Ureter (tissue), 1 donor: ENCODE results near the gene THAP8. TPM values are rescaled to one million over a fixed set of nuclear protein-coding genes. Genes with fewer than 3 reads are reported as not detected.

Experiments
- DNase-seq: peaks from one replicate; pipeline ENCODE4 v3.0.0-alpha.2; 2020; ENCODE audit warnings: low spot score
- total RNA-seq: library from RNA; stranded (reverse); gene quantifications from one replicate; pipeline ENCODE4 v1.2.4, GENCODE V29; 2023
- donor health status: DM: yes; HTN: yes; CAD: no.

Gene THAP8
- total RNA-seq, 1 donor from 2014 or later, result 3.8 TPM

DNA sequence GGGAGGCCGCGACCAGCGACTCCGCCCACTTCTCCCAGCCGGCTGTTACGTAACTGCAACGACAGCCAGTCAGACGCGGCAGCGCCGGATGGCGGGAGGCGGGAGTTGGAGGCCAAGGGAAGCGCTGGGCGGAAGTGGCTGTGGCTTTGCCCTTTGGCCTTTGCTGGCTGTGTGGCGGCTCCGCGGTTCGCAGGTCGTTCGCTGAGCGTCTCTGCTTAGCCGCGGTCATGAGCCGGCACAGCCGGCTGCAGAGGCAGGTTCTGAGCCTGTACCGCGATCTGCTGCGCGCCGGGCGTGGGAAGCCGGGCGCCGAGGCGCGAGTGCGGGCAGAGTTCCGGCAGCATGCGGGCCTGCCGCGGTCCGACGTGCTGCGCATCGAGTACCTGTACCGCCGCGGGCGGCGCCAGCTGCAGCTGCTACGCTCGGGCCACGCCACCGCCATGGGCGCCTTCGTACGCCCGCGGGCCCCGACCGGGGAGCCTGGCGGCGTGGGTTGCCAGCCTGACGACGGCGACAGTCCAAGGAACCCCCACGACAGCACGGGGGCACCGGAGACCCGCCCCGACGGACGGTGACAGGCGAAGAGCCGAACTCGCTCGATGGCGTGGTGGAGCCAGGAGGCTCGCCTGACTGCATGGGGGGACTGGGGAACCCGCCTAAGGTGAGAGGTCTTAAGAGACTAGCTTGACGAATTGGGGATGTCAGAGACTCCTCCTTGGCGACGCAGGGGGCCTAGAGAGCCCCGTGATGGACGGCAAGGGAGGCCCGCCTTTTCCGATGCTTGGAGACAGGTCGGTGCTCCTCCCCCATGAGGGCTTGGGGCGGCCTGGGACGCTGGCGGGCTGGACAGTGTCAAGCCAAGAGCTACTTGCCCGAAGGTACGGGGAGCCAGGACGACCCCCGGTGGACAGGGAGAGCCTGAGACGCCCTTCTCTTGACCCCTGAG, 58.8 kb downstream of the THAP8 start, which contains the start of gene SDHAF1:
SDHAF1 (plus strand) TSS at position 141 of the 946 bp plus-strand sequence; CDS start at position 228, 87 bp downstream.
- DNase-seq, result peak; percentile 97

DNA sequence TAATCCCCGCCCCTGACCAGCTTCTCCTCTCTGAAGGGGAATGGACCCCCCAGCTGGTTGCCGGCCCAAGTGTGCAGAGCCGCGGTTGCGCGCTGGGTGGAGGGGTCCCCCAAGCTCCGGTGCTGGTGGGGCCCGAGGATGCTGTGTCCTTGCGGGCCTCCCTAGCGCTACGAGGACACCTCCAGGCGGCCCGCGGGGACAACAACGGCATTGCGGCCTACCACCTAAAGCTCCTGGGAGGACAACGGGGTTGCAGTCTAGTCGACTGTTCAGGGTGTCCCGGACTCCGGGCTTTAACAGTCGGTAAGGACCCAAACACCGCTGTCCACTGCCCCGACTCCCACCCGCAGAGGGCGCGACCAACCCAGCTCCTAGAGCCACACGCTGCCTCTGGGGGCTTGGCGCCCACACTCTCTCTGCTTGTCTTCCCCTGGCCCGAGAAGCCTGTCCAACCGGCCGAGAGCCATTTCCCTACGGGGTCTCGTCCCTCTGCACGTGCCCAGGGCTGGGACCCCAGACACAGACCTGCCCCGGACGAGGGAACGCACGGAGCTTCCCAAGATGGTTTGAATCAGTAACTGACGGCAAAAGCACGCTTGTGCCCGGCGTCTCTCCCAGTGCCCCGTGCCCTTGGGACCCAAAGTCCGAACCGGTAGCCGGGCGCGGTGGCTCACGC, 60.0 kb downstream of the THAP8 start:
- DNase-seq, result no peak

DNA sequence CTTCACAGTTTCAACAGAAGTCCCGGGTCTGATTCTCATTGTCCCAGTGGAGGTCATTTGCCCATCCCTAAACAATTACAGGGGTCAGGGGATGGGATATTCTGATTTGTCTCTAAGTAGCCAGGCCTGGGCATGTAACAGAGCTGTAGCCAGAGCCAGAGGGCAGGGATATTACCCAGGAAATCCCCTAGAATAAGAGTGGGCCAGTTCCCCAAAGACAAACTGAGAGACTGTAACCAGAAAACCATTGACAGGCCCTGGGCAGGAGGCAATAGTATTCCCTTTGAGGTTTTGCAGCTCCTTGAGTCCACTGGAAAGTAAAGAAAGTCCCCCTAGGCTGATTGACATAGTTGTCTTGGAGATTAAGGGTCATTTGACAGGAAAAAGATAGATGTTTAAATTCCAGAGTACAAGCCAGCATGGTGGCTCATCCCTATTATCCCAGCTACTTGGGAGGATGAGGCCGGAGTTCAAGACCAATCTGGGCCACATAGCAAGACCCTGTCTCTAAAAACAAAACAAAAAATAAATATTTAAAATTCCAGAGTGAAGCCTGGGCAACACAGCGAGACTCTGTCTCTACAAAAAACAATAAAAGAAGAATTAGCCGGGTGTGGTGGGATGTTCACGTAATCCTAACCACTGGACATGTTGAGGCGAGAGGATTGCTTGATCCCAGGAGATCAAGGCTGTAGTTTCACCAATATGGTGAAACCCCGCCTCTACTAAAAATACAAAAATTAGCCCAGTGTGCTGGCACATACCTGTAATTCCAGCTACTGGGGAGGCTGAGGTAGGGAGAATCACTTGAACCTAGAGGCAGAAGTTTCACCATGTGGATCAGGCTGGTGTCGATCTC, 60.9 kb downstream of the THAP8 start:
- DNase-seq, result no peak

DNA sequence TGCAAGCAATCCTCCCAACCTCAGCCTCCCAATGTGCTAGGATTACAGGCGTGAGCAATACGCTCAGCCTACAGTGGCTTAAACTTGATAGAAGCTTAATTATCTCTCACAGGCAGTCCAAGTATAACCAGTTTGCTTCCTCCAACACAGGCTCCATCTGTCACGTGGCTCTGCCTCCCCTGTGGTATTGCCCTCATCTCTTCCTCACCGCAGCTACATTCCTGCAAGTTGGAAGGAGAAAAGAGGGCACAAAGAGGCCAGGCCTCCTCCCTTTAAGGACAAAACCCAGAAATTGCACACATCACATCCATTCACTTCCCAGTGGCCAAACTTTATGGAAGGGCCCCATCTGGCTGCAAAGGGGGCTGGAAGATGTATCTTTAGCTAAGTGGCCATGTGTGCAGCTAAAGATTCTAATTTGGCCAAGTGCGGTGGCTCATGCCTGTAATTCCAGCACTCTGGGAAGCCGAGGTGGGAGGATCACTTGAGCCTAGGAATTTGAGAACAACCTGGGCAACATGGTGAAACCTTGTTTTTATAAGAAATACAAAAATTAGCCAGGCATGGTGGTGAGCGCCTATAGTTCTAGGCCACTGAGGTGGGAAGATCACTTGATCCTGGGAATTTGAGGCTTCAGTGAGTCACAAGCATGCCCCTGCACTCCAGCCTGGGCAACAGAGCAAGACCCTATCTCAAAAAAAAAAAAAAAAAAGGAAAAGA, 62.2 kb downstream of the THAP8 start:
- DNase-seq, result no peak

DNA sequence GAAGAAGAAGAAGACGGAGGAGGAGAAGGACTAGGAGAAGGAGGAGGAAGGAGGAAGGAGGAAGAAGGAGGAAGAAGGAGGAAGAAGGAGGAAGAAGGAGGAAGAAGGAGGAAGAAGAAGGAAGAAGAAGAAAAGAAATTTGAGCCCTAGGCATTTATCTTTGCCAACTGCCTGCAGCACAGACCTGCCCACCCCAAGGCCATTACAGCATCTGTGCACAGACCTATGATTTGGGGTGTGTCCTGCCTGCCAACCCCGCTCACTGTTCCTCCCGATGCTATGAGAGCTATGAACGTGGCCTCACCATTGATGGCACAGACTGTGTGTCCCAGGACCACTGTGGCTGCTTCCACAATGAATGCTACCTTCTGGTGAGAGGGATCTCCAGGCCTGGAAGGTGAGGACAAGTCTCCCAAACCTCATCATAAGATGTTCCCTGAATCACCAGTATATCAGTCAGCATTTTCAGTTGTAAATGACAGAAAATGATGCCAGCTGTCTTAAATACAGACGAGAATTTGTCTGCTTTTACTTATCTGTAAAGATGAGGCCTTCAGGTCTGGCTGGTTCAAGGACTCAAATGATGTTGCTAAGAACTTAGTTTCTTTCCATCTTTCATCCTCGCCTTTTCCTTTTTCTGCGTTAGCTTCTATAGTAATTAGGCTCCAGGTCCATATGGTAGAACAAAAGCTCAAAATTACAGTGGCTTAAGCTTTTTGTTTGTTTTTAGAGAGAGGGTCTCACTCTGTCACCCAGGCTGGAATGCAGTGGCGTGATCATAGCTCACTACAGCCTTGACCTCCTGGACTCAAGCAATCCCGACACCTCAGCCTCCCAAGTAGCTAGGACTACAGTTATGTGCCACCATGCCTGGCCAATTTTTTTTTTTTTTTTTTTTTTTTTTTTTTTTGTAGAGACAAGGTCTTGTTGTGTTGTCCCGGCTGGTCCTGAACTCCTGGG, 63.0 kb downstream of the THAP8 start:
- no peak for DNase-seq

DNA sequence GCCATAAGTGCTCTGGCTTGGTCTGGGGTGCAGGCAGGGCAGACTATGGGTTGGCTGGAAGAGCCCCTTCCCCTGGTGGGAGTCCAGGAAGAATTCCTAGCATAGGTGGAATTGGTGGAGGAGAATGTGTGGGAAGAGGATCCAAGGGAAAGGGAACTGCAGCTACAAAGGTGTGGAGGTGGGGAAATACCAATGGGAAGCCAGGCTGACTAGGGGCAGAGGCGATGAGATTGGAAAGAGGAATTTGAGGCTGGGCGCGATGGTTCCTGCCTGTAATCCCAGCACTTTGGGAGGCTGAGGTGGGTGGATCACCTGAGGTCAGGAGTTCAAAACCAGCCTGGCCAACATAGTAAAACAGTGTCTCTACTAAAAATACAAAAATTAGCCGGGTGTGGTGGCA, 63.9 kb downstream of the THAP8 start:
- no peak for DNase-seq

DNA sequence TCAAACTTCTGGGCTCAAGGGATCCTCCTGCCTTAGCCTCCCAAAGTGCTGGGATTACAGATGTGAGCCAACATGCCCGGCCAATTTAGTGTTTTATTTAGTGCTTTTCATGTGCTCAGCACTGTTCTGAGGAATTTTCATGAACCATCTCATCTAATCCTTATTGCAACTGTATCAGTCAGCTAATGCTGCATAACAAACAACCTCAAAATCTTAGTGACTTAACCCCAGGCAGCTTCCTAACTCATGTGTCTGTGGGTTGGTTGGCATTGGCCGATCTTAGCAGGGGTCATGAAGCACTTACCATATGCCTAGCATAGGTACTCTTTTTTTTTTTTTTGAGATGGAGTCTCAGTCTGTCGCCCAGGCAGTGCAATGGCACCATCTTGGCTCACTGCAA, 65.3 kb downstream of the THAP8 start:
- DNase-seq, result no peak

DNA sequence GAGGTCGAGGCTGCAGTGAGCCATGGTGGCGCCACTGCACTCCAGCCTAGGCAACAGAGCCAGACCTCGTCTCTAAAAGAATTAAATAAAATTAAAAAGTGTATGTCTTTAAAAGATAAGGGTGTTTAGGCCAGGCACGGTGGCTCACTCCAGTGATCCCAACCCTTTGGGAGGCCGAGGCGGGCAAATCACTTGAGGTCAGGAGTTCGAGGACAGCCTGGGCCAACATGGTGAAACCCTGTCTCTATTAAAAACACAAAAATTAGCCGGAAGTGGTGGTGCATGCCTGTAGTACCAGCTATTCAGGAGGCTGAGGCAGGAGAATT, 66.6 kb downstream of the THAP8 start:
- DNase-seq, result no peak

DNA sequence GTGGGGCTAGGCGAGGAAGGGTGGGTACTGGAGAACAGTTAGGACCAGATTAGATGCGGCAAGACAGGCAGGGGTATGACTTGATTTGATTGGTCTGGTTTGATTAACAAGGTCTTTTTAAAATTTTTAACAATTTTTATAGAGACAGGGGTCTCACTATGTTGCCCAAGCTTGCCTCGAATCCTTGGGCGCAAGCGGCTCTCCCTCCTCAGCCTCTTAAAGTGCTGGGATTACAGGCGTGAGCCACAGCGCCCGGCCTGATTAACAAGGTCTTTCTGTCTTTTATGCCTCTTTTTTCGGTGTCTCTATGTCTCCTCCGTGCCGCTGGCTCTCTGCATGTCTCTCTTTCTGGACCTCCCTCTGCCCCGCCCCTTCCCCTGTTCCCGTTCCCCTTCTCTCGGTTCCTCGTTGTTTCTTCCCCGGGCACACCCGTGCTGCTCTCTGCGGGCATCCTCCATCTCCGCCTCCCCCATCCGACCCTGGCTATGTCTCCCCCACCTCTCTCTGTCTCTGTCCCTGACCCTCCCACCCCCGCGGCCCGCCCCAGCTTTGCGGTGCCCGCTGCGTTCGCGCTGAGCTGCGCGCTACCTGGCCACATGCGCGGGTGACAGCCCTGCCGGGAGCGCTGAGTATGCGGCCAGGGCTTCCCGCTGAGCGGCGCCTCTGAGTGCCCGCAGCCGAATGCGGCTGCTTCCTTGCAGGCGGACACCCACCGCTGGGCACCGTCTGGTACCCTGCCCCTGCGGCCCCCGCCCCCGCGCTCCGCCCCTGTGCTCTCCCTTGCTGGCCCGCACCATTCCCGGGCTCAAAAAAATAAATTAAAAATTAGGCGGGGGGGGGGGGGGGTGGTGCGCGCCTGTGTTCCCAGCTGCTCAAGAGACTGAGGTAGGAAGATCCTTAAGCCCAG, 67.2 kb downstream of the THAP8 start:
- DNase-seq, result no peak

DNA sequence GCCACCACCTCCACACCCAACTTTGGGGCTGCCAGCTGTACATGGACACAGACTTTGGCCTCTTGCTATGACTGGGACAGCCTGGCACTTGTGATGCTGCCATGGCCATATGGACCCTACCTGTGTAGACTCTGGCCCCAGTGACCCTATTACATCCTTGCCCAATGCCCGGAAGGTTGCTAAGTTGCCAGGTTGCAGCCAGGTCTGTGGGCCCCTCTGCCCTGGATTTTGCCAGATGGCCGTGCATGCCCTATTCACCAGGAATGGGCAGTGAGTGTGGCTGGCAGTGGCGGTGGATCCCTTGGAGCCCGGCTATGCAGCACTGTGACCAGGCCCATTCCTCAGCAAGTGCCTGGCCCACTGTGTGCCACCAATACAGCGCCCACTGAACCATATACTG, 68.0 kb downstream of the THAP8 start:
- DNase-seq, result no peak

Other genes starting within 250 kb of the THAP8 start
- not detected for gene PRODH2, start 241.4 kb downstream of the THAP8 start, total RNA-seq
- gene NPHS1, start 201.8 kb downstream of the THAP8 start, total RNA-seq, result not detected
- gene KIRREL2, start 197.4 kb downstream of the THAP8 start, total RNA-seq, result not detected
- 6.2 TPM for gene APLP1, start 185.7 kb downstream of the THAP8 start, total RNA-seq
- 14.1 TPM for gene NFKBID, start 153.7 kb downstream of the THAP8 start, total RNA-seq
- gene HCST, start 151.8 kb downstream of the THAP8 start, total RNA-seq, result 6.8 TPM
- 18.7 TPM for gene TYROBP, start 146.0 kb downstream of the THAP8 start, total RNA-seq
- gene LRFN3, start 117.9 kb downstream of the THAP8 start, total RNA-seq, result 9.6 TPM
- 13.8 TPM for gene SDHAF1, start 59.1 kb downstream of the THAP8 start, total RNA-seq
- 4.1 TPM for gene SYNE4, start 45.5 kb downstream of the THAP8 start, total RNA-seq
- 23.8 TPM for gene ALKBH6, start 40.1 kb downstream of the THAP8 start, total RNA-seq
- 14.9 TPM for gene CLIP3, start 21.4 kb downstream of the THAP8 start, total RNA-seq
- gene WDR62, start 612 bp upstream of the THAP8 start, total RNA-seq, result 1.6 TPM
- not detected for gene OVOL3, start 56.9 kb upstream of the THAP8 start, total RNA-seq
- 49.6 TPM for gene POLR2I, start 60.6 kb upstream of the THAP8 start, total RNA-seq
- 117 TPM for gene TBCB, start 61.2 kb upstream of the THAP8 start, total RNA-seq
- 649 TPM for gene CAPNS1, start 85.8 kb upstream of the THAP8 start, total RNA-seq
- 66.7 TPM for gene COX7A1, start 98.2 kb upstream of the THAP8 start, total RNA-seq
- 7.5 TPM for gene ZNF565, start 160.4 kb upstream of the THAP8 start, total RNA-seq
- gene ZNF146, start 160.8 kb upstream of the THAP8 start, total RNA-seq, result 70.3 TPM